Measurements from ENCODE around the gene IL17A.

The IL17A gene

DNA sequence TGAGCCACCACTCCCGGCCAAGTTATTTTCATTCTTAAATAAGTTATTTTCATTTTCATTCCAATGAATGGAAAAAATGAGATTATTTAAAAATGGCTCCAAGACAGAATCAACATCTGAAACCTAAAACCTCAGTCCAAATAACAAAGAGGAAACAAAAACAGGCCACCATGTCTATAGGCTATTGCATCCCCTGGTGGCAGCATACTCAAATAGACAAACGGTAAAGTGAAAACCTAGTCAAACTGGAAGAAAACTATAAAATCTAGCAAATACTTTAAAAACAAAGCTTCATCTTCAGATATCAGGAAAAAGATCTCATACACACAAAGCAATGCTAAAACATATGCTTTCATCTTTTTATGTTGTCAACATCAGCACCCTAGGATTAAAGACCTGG lies 20.9 kb downstream of the IL17A start:
- TF ChIP-seq, protein P1, sequence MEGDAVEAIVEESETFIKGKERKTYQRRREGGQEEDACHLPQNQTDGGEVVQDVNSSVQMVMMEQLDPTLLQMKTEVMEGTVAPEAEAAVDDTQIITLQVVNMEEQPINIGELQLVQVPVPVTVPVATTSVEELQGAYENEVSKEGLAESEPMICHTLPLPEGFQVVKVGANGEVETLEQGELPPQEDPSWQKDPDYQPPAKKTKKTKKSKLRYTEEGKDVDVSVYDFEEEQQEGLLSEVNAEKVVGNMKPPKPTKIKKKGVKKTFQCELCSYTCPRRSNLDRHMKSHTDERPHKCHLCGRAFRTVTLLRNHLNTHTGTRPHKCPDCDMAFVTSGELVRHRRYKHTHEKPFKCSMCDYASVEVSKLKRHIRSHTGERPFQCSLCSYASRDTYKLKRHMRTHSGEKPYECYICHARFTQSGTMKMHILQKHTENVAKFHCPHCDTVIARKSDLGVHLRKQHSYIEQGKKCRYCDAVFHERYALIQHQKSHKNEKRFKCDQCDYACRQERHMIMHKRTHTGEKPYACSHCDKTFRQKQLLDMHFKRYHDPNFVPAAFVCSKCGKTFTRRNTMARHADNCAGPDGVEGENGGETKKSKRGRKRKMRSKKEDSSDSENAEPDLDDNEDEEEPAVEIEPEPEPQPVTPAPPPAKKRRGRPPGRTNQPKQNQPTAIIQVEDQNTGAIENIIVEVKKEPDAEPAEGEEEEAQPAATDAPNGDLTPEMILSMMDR (IDR thresholded peaks at IDR 0.05; ENCODE audit: low read depth, low read length): no peak
- no peak for DNase-seq (ENCODE audit: extremely low read depth, low read depth)

DNA sequence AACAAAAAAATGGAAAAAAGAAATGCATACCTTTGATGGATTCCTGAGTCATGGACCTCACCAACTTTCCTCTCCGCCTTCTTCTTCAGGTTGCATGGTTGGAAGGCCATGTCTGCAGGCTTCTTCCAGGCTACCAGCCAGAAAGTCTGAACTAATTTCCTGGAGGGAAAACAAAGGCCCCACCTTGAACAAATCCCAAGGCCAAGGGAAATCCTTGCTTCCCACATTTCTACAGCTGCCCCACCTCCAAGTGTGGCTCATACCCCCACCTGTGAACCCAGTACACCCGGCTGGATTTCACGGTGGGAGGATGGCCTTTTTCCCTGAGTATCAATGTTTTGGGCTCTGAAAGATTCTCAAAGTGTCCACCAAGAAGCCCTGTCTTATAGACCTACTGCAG lies 22.4 kb downstream of the IL17A start:
- TF ChIP-seq, protein P1 (IDR thresholded peaks at IDR 0.05; ENCODE audit: low read depth, low read length): no peak

DNA sequence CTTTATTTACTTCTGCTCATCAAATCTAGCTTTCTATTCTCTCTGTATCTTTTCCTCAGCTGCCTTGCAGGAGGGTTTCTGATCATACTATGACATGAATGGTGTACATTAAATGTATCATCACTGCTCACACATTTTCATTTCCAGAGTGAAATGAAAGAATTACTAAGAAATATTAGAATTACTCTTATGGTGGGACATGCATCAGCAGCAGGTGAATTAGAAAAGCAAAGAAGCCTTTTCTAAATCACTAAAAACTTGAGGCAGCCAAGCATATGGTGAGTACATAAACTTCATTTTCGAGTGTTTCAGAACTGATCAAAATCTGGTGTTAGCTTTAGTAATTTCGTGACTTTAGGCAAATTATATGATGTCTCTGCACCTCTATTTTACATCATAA lies 23.6 kb downstream of the IL17A start:
- TF ChIP-seq, protein P1 (IDR thresholded peaks at IDR 0.05; ENCODE audit: low read depth, low read length): no peak
- no peak for DNase-seq (ENCODE audit: extremely low read depth, low read depth)

More for the DNA sequence above, 22.4 kb downstream of the IL17A start:
- no peak for DNase-seq (ENCODE audit: extremely low read depth, low read depth)

DNA sequence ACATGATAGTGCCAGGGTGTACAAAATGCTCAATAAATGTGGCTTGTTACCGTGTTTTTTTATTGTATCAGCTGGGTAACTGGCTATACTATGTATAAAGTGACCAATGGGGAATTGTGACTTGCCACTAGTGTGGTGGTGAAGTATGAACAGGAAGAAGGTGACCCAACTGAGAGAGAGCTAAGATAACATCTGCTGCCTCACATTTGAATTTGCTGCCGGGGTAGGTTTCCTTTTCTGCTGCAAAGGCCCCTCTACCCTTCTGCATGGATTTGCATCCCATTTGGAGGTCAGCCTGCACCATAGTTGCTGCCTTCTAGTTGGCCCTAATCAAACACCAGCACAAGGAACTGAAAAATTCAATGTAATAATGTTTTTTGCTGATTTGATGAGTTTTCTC lies 24.1 kb downstream of the IL17A start:
- TF ChIP-seq, protein P1 (IDR thresholded peaks at IDR 0.05; ENCODE audit: low read depth, low read length): no peak
- DNase-seq (ENCODE audit: extremely low read depth, low read depth): no peak

DNA sequence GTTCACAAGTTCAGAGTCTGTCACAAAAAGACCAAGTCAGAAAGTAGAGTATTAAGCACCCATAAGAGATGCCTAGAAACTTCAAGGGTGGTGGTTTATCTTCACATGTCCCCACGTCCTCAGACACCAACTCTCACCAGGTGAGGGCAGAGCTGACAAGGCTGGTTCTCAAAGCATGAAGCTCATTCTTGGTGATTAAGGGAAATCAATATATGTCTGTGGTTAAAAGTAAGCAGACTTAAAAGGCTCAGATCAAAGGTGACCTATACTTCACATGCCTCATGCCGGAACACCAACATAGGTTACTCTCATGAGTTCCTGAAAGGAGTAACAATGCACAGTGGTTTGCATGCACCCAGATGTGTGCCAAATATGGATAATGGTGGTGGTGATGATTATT lies 27.0 kb downstream of the IL17A start:
- DNase-seq (ENCODE audit: extremely low read depth, low read depth): no peak
- TF ChIP-seq, protein P1 (IDR thresholded peaks at IDR 0.05; ENCODE audit: low read depth, low read length): peak; percentile 0

DNA sequence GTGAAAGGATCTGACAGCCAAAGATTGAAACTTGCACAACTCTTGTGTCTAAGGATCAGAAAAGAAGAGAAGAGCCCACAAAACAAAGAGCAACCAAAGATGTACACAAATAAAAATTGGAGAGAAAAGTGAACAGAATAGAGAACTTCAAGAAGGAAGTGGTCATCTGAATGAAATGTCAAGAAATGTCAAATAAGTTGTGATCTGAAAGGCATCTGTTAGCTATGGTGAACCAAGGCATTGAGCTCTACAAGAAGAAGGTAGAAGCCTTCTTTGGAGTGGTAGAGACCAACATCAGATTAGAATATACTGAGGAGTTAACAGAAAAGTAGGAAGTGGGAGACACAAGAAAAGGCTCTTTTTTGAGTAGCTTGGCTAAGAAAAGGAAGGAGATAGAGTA lies 29.6 kb downstream of the IL17A start:
- TF ChIP-seq, protein P1 (IDR thresholded peaks at IDR 0.05; ENCODE audit: low read depth, low read length): no peak

DNA sequence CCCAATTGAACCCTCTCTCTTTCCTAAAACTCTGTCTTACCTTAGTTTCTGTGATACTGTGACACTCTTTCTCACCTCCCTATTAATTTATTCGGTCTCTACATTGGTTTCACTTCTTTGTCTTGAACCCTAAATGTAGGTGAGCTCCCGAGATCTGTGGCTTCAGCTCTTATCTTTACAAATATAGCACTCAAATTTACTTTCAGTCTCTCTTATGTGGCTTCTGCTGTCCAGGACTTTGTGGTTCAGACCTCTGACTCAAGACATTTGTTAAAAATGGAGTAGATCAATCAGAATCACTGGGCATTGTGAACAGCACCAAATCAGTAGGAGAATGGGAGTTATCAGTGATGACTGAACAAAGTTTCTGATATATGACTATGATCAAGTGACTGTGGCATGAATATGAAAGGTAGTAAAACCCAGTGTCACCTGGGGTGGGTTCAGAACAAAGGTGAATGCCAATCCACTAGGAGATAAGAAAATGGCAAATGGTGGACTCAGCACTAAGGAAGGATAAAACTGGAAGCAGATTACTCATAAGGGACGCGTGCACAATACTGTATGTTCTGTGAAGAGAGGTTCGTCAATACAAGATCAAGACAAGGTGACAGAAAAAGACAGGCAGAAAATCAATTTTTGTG lies 30.9 kb downstream of the IL17A start:
- DNase-seq (ENCODE audit: extremely low read depth, low read depth): no peak
- TF ChIP-seq, protein P1 (IDR thresholded peaks at IDR 0.05; ENCODE audit: low read depth, low read length): no peak

More for the DNA sequence above, 29.6 kb downstream of the IL17A start:
- no peak for DNase-seq (ENCODE audit: extremely low read depth, low read depth)

Measured in AG09319 (cell line).